Fibroblast of skin of right quadriceps (primary cell): ENCODE measurements around the gene RPL19.
"Not testable (repeated sequence)": the region's sequence is repeated elsewhere in the genome, so short reads cannot be mapped to it uniquely, and the experiment has no call there.

ENCODE experiments used
- DNase-seq: peaks from one replicate; pipeline ENCODE4 v3.0.0-alpha.2; 2013

The RPL19 gene

GRCh38 chr17:39200070-39200879 is at the start of gene RPL19:
RPL19 (plus strand) TSS chr17:39200283; CDS start chr17:39200345, 62 bp downstream.
- no peak for DNase-seq

- DNase-seq, result no peak
These were observed 49.3 kb upstream of the RPL19 start for GRCh38 chr17:39150795-39151149.

DNA sequence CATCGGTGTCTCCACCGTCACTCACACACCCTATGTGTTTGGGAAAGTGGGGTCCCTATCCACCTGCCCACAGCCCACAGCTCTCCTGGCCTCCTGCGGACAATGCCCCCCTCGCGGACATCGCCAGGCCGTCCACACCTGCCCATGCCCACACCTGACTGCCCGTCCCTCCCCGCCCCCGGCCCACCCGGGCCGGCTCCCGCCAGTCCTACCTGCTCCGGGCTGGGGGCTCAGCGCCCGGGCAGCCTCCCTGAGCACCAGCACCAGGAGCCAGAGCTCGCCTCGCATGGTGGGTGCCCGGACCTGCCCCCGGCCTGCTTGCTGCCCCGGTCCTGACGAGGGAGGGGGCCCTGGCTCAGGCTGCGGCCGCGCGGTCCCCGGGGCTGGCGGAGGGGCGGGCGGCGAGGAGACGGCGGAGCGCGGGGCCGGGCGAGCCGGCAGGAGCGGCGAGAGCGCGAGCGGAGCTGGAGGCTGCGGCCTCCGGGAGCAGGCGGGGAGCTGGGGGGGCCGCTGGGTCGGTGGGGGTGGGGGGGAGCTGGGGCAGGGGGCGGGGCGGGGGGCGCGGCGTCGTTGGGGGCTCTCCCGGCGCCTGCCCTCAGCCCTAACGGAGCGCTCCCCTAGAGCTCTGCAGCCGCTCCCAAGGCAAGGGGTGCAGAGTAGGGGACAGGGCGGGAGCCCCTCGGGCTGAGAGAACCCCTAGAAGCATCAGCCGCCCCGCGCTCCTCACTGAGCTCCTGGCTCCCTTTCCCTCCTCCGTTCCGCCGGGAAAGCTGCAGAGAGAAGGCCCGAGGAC is 48.7 kb upstream of the RPL19 start, which contains the start of gene PLXDC1:
Gene PLXDC1 (minus strand): TSS at position 488 of the 793 bp plus-strand sequence. CDS start 200 bp downstream, at position 288.
- DNase-seq, result no peak

GRCh38 chr17:39151943-39152818 is 47.9 kb upstream of the RPL19 start:
- DNase-seq, result no peak

DNA sequence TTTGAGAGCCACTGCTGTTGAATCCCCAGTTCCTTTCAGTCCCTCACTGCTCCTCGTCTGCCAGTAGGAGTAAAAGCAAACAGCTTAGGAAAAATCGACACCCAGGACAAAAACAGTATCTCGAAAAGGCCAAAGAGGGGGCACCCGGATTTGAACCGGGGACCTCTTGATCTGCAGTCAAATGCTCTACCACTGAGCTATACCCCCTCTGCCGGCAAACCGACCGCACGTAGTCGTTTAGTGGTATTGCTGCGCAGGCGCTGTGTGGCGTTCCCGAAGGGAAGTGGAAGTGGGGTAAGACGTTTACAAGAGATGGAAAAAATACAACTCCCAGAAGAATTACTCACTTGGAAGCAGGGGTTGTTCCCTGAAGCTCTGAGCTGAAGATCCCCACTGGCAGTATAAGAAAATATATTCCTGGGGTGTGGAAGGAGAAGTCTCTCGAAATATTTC is 46.5 kb upstream of the RPL19 start:
- DNase-seq, result peak; percentile 89

- DNase-seq, result no peak
These were observed 44.4 kb upstream of the RPL19 start for GRCh38 chr17:39155654-39156053.

- no peak for DNase-seq
These were observed 43.6 kb upstream of the RPL19 start for GRCh38 chr17:39156491-39156890.

DNA sequence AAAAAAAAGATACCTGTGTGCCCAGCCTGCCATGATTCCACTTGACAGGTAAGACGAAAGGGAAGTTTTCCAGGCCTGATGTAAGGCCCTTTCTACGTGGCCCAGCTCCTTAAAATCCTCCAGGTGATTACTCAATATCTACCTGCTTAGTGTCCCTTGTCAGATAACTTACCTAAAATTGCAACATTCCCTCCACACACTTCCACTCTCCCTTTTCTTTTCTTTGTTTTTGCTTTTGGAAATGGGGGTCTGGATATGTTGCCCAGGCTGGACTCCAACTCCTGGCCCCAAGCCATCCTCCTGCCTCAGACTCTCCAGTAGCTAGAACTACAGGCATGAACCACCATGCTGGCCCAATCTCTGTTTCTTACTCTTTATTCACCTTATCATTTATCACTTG is 41.5 kb upstream of the RPL19 start:
- no peak for DNase-seq

- no peak for DNase-seq
These were observed 38.1 kb upstream of the RPL19 start for GRCh38 chr17:39161962-39162361.

- peak; percentile 96 for DNase-seq
These were observed 35.4 kb upstream of the RPL19 start for GRCh38 chr17:39164675-39165143.

DNA sequence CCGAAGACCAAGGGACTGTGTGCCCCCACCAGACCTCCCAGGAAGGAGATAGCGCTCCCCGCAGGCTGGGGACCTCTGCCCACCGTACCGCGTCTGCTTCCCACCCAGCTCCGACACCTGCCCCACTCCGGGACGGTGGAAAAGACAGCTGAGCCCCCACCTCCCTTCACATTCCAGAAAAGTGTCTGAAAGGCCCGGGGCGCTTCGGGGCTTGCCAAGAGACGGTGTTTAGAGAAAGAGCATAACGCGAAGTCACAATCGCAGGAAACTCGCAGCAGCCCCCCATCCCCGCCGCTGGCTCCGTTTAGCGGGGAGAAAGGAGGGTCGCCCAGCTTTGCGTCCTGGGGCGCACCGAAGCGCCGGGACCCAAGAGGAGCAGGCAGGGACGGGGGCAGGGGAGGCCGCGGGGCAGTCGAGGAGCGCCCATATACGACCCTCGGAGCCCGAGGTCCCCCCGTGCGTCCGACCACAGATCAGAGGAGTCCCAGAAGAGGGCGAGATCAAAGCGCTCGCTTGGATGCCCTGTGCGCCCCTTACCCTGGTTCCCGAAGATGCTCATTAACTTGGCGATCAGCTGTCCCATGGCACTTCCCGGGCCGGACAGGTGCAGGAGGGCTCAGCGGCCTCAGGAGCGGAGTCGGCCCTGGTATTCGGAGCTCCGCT is 34.8 kb upstream of the RPL19 start:
- DNase-seq, result no peak

GRCh38 chr17:39165841-39166349 is 34.2 kb upstream of the RPL19 start, which contains the start of gene ARL5C:
ARL5C (minus strand) TSS chr17:39166161; CDS start chr17:39165760, 401 bp downstream.
- no peak for DNase-seq

DNA sequence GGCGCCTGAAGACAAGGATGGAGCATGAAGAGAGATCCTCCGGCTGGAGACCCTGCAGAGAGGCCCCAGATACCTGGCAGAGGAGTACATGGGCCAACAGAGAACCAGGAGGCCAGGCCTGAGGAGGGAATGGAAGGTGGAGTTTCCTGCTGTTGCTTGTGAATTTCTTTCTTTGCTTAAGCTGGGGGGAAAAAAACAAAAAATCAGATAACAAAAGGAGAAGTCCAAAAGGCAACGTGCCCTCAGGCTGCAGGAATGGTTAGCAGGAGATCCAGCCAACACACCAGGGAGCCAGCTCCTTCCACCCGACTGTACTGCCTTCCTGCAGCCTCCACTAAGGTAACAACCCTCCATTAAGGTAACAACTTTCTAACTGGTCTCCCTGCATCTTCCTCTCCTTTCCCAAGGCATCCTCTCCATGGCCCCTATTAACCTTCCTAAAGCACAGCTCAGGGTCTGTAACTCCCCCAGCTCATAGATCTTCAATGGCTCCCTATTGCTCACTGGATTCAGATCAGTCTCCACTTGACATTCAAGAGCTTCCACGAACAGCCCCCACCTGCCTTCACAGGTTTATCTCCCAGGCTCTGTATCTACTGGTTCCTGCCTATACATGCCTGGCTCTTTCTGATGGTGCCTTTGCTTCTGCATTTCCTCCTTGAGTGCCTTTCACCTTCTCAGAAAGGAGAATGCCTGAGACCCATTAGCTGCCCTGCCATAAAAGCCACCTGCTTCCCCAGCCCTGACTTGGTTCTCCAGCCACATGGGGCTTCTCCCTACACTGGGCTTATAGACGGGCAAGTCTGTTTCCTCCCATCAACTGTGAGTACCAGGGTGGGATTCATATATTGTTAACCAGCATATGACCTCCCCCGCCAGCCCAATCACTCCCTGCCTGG is 33.4 kb upstream of the RPL19 start:
- no peak for DNase-seq

- DNase-seq, result no peak
These were observed 32.6 kb upstream of the RPL19 start for GRCh38 chr17:39167476-39167875.

DNA sequence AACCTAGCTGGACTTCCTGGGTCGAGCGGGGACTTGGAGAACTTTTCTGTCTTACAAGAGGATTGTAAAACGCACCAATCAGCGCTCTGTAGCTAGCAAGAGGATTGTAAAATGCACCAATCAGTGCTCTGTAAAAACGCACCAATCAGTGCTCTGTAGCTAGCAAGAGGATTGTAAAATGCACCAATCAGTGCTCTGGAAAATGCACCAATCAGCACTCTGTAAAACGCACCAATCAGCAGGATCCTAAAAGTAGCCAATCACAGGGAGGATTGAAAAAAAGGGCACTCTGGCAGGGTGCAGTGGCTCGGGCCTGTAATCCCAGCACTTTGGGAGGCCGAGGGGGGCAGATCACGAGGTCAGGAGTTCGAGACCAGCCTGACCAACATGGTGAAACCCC is 31.6 kb upstream of the RPL19 start:
- DNase-seq, result not testable (repeated sequence)

DNA sequence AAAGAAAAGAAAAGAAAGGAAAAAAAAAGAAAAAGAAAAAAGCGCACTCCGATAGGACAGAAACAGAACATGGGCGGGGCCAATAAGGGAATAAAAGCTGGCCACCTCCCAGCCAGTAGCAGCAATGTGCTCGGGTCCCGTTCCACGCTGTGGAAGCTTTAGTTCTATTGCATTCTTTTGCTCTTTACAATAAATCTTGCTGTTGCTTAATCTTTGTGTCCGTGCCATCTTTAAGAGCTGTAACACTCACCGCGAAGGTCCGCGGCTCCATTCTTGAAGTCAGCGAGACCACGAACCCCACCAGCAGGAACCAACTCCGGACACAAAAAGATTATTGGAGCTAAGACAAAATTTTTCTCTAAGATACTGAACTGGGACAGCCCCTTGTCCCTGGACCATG is 31.0 kb upstream of the RPL19 start:
- DNase-seq, result no peak

DNA sequence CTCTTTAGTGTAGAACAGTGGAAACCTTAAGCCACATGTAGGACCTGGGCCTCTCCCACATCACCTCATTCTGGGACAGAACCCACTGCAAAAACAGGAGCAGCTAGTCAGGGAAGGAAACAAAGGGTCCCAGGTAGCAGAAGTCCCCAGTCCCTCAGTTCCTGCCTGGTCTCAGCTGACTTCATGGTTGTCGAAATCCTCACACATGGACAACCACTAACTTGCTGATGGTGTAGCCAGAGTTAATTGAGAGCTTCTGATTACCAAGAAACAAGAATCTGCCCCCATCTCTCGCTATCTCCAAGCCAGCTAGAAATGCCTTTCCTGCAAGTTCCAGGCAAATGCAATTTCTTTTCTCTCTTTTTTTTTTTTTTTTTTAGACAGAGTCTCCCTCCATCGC is 30.6 kb upstream of the RPL19 start:
- DNase-seq, result no peak

DNA sequence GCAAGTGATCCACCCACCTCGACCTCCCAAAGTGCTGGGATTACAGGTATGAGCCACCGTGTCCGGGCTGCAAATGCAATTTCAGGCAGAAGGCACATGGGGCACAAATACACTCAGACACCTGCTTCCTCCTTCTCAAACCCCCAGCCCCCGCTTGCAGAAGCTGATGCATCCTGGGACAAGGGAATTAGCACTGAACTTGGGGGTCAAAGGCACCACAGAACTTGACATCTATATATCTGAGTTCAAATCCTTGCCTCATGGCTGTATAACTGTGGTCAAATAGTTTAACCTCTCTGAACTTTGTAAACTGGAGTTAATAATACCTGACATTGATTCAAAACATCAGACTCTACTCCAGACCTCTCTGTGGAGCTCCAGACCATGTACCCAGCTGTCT is 30.0 kb upstream of the RPL19 start:
- DNase-seq, result no peak

DNA sequence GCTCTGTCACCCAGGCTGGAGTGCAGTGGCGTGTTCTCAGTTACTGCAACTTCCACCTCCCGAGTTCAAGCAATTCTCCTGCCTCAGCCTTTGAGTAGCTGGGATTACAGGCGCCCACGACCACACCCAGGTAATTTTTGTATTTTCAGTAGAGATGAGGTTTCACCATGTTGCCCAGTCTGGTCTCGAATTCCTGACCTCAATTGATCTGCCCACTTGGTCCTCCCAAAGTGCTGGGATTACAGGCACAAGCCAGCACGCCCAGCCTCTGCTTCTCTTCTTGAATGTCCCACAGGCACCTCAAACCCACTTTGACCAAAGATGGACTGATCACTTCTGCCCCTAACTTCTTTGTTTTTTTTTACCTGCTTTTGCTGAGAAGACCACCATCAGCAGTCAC is 29.5 kb upstream of the RPL19 start:
- DNase-seq, result no peak

GRCh38 chr17:39171933-39172332 is 28.1 kb upstream of the RPL19 start:
- DNase-seq, result no peak

- DNase-seq, result no peak
These were observed 27.0 kb upstream of the RPL19 start for GRCh38 chr17:39173080-39173479.
